ENCODE measurements around the gene TMEM145.
"Not testable (repeated sequence)": the region's sequence is repeated elsewhere in the genome, so short reads cannot be mapped to it uniquely, and the experiment has no call there.

Gene TMEM145

GRCh38 chr19:42325308-42325895 is 12.3 kb downstream of the TMEM145 start, which contains the start of gene MEGF8:
MEGF8 (plus strand) TSS chr19:42325635; CDS start chr19:42326244, 609 bp downstream.
- TF ChIP-seq CTCF (IDR thresholded peaks at IDR 0.05; ENCODE audit: low read depth, low read length) = no peak
- H3K4me3 ChIP-seq (ENCODE audit: low read depth, low read length) = peak within 1 kb of the TSS; percentile 92

GRCh38 chr19:42325896-42326771 is 13.0 kb downstream of the TMEM145 start:
- no peak for TF ChIP-seq CTCF (IDR thresholded peaks at IDR 0.05; ENCODE audit: low read depth, low read length)
- peak overlapping the region; percentile 92 for H3K4me3 ChIP-seq (ENCODE audit: low read depth, low read length)

- TF ChIP-seq CTCF (IDR thresholded peaks at IDR 0.05; ENCODE audit: low read depth, low read length) = no peak
- H3K4me3 ChIP-seq (ENCODE audit: low read depth, low read length) = peak overlapping the region; percentile 92; the same call in 1 of the 2 replicates
Observed at GRCh38 chr19:42326969-42327368, 13.9 kb downstream of the TMEM145 start.

- TF ChIP-seq CTCF (IDR thresholded peaks at IDR 0.05; ENCODE audit: low read depth, low read length) = no peak
- no peak overlapping the region for H3K4me3 ChIP-seq (ENCODE audit: low read depth, low read length)
Observed at GRCh38 chr19:42327381-42327780, 14.3 kb downstream of the TMEM145 start.

GRCh38 chr19:42328106-42328505 is 15.0 kb downstream of the TMEM145 start:
- no peak overlapping the region for H3K4me3 ChIP-seq (ENCODE audit: low read depth, low read length)
- no peak for TF ChIP-seq CTCF (IDR thresholded peaks at IDR 0.05; ENCODE audit: low read depth, low read length)

- H3K4me3 ChIP-seq (ENCODE audit: low read depth, low read length) = no peak overlapping the region
- no peak for TF ChIP-seq CTCF (IDR thresholded peaks at IDR 0.05; ENCODE audit: low read depth, low read length)
Observed at GRCh38 chr19:42328854-42329253, 15.7 kb downstream of the TMEM145 start.

GRCh38 chr19:42330241-42330711 is 17.2 kb downstream of the TMEM145 start:
- TF ChIP-seq CTCF (IDR thresholded peaks at IDR 0.05; ENCODE audit: low read depth, low read length) = no peak
- no peak overlapping the region for H3K4me3 ChIP-seq (ENCODE audit: low read depth, low read length)

- H3K4me3 ChIP-seq (ENCODE audit: low read depth, low read length) = not testable (repeated sequence)
Observed at GRCh38 chr19:42331333-42331732, 18.2 kb downstream of the TMEM145 start.
